Mucosa of descending colon (tissue), 3 donors: ENCODE measurements around the gene TSHZ2. TPM values are rescaled to one million over a fixed set of nuclear protein-coding genes. Genes with fewer than 3 reads are reported as not detected.

ENCODE experiments used
- ATAC-seq: fragments of 200-7000 bp; cut with Tn5 transposase; one replicate; pipeline ENCODE4 v1.9.1; 2020; ENCODE audit warnings: mild to moderate bottlenecking, moderate library complexity
- DNase-seq, 3 donors: peaks; one replicate each; pipeline ENCODE4 v3.0.0-alpha.2; 2020
- H3K36me3 ChIP-seq: fragments of 200-600 bp; one replicate; pipeline ENCODE4 v1.8.0; 2021; ENCODE audit warnings: low read depth, mild to moderate bottlenecking
- H3K4me1 ChIP-seq: fragments of 200-600 bp; one replicate; pipeline ENCODE4 v1.8.0; 2021; ENCODE audit warnings: low read depth, mild to moderate bottlenecking
- H3K4me3 ChIP-seq: fragments of 200-600 bp; one replicate; pipeline ENCODE4 v1.8.0; 2021; ENCODE audit warnings: mild to moderate bottlenecking
- H3K9me3 ChIP-seq: fragments of 200-600 bp; one replicate; pipeline ENCODE4 v1.8.0; 2021; ENCODE audit warnings: mild to moderate bottlenecking
- intact Hi-C, 2 donors: fragments of 100-400 bp; cut with DNase I in 1 of 2; cut with micrococcal nuclease in 1 of 2; formaldehyde crosslinking; loops; one replicate each; pipeline versions ENCODE4 v1.11.0 to v1.11.1; 2022; cut with DNase I, micrococcal nuclease
- total RNA-seq, 3 donors: library from RNA; stranded (reverse); fragmentation: NEBNext Ultra II Directional in 2 of 3; extraction: Animal tissue kit (Norgen Biotek cat#: 25700) in 2 of 3; gene quantifications; one replicate each; pipeline versions ENCODE4 v1.2.1 to v1.2.4, GENCODE V29; 2021 to 2023
- TF ChIP-seq, protein P1 (sequence below): fragments of 200-600 bp; IDR thresholded peaks from one replicate; pipeline ENCODE4 v1.8.0; 2022; ENCODE audit warnings: antibody characterized with exemption, mild to moderate bottlenecking
- donor health status: DM: no; HTN: no; CAD: no; lungs with moderate emphysema.
- donor health status: DM: no; HTN: no; CAD: no.
- donor health status: DM: no; HTN: yes; CAD: no.

Gene TSHZ2
- total RNA-seq, 3 donors from 2014 or later, result 1.9 to 17.8 (median 3.6) TPM

DNA sequence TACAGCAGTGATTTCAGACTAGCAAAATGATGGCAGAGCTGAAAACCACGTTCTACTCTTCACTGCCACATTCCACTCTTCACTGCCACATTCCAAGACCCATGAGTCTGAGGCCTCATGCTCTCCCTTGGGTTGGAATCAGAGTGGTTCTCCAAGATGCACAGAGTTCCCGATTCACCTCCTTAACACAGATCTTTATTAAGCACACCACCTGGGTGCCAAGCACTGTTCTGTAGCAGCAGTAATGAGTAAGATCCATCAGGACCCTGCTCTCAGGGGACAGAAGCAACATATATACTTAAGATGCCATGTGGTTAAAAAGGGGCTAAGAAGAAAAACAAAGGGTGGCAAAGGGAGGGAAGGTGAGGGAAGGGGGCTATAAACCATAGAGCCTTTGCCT lies 26.9 kb downstream of the TSHZ2 start:
- ATAC-seq, result no peak
- Histone ChIP-seq H3K36me3 (no peaks in the 10 kb centered on the region), H3K4me3 (no peak overlapping the region), H3K9me3 (no peaks in the 10 kb centered on the region), H3K4me1 (no peaks in the 10 kb centered on the region)
- intact Hi-C loops, result no loop called here
- no peak for DNase-seq
- TF ChIP-seq, protein P1, sequence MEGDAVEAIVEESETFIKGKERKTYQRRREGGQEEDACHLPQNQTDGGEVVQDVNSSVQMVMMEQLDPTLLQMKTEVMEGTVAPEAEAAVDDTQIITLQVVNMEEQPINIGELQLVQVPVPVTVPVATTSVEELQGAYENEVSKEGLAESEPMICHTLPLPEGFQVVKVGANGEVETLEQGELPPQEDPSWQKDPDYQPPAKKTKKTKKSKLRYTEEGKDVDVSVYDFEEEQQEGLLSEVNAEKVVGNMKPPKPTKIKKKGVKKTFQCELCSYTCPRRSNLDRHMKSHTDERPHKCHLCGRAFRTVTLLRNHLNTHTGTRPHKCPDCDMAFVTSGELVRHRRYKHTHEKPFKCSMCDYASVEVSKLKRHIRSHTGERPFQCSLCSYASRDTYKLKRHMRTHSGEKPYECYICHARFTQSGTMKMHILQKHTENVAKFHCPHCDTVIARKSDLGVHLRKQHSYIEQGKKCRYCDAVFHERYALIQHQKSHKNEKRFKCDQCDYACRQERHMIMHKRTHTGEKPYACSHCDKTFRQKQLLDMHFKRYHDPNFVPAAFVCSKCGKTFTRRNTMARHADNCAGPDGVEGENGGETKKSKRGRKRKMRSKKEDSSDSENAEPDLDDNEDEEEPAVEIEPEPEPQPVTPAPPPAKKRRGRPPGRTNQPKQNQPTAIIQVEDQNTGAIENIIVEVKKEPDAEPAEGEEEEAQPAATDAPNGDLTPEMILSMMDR, result no peak

DNA sequence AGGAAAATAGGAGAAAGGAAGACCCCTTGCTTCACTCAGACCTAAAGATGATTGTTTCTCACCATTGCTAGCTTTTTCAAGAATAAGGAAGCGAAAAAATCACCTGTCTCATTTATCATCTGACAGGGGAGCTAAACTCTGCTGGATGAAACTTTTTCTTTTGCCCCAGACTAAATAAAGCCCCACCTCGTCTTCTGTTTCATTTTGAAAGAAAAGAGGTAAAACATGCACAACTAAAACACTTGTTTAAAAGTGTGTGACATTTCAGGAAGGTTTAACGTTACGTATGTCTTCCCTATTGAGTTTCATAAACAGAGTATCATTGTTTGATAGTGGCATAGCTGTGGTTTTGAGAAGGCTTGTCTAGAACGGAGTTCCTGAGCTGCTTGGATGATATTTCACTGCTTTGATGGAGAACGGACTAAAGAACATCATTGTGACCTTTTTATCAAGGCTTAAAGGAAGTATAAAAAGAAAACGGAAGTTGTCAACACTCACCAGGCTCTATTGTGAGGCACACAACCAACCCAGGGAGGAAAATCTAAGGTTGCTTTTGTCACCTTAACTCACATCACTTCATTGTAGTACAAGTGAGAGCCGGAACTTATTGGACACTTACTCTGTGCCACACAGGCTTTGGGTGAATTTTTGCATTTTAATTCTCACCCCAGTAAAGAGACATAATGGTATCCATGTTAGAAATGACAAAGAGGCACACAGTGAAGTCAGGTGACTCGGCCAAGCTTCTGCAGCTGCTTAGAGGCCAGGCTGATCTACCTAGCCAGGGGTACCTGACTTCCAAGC lies 29.5 kb downstream of the TSHZ2 start:
- DNase-seq (no peak), ATAC-seq (peak; percentile 15)
- no peak overlapping the region for H3K4me3 ChIP-seq
- H3K4me1 ChIP-seq, result no peaks in the 10 kb centered on the region
- intact Hi-C loops, result no loop called here
- TF ChIP-seq, protein P1, result no peak
- no peaks in the 10 kb centered on the region for H3K36me3 ChIP-seq
- H3K9me3 ChIP-seq, result no peaks in the 10 kb centered on the region

DNA sequence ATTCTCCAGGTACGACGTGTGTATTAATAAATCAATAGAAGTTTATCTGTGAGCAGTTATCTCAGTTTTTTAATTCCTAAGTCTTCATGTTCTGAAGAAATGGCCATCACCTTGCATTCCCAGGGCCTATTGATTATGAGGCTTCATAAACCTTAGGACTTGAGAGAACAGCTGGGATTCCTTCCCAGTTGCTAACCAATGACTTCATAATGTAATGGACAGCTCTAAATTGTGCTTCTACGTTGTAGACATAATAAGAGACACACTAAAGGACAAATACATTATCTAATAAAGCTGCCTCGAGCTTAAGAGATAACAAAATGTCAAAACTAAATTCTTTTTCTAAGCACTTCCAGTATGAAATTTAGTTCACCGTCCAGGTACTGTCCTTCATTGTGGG lies 30.6 kb downstream of the TSHZ2 start:
- TF ChIP-seq, protein P1, result no peak
- H3K4me1 ChIP-seq, result no peaks in the 10 kb centered on the region
- H3K9me3 ChIP-seq, result no peaks in the 10 kb centered on the region
- intact Hi-C loops, result no loop called here
- H3K36me3 ChIP-seq, result no peaks in the 10 kb centered on the region
- no peak for DNase-seq
- no peak for ATAC-seq
- H3K4me3 ChIP-seq, result no peak overlapping the region

DNA sequence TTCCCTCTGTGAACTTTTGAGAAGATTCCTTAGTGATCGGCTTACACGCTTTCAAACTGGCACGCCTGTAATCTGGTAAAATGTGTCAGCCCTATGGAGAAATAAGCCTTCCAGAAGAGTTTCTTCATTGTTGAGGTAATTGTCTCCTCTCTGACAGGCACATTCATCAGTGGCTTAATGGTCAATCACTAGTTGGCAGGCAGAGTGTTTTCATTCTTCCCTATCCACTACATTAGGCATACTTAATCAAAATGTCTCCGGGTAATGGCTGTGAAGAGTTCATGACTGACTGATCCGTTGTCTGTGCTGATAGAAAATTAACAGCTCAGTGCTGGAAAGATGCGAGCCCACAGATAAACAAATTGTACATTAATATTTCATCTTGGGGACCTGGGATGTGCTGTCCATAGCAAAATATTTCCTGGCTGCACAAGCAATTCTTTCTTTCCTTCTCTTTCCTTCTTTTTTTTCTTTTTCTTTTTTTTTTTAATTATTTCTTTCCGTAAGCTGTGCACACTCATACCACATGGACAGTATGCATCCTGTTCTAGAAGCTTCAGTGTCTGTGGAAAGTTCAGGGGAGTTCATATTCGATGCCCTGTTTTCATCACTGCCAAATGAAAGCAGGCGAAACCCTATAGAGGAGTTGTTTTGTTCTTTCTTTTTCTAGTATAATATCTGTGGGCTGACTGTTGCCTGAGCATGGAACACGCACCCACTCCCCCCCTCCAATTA lies 31.4 kb downstream of the TSHZ2 start:
- Histone ChIP-seq H3K4me3 (no peak overlapping the region), H3K36me3 (no peaks in the 10 kb centered on the region), H3K4me1 (no peaks in the 10 kb centered on the region), H3K9me3 (no peaks in the 10 kb centered on the region)
- DNase-seq (no peak), ATAC-seq (no peak)
- TF ChIP-seq, protein P1, result no peak
- intact Hi-C loops, result no loop called here

DNA sequence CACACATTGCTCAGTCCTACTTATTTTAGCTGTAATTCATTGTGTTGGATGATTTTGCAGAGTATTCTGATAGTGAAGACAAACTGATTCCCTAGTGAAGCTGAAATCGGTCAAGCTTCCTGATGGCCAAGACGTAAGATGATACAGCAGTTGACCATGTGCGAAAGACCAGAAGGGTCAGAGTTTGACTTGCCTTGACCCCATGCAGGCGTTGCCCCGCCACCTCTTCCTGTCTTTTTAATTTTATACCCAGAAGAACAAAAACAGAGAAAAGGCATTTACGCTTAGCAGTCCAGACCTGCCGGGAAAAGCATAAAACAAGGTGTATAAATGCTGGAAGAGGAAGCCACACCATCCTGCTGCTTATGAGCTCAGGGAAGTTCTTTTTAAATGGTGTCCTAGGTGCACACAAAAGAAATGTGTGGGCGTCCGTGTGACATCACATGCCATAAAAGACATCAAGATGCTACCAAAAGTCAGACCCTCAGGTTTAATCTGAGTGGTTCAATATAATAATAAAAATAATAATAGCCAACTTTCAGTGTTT lies 32.2 kb downstream of the TSHZ2 start:
- Histone ChIP-seq H3K4me1 (no peaks in the 10 kb centered on the region), H3K9me3 (no peaks in the 10 kb centered on the region), H3K36me3 (no peaks in the 10 kb centered on the region), H3K4me3 (no peak overlapping the region)
- intact Hi-C loops, result no loop called here
- DNase-seq (no peak), ATAC-seq (no peak)
- TF ChIP-seq, protein P1, result no peak
